H1 (cell line): ENCODE measurements around the gene BEST3. TPM values are rescaled to one million over a fixed set of nuclear protein-coding genes. Genes with fewer than 3 reads are reported as not detected.

Source experiments
- ASH2L ChIP-seq: fragments of 200-600, 300-600 bp; sonication (generic); IDR thresholded peaks from one replicate; pipeline ENCODE4 v1.7.1; 2017; ENCODE audit warnings: low read length
- BRCA1 ChIP-seq: IDR thresholded peaks from 2 replicates; pipeline ENCODE4 v1.6.1; 2012; ENCODE audit warnings: low read depth, low read length, improper control_type of control experiment
- CREB1 ChIP-seq: IDR thresholded peaks from 2 replicates; pipeline ENCODE4 v1.6.1; 2012; ENCODE audit warnings: inconsistent platforms
- CTCF ChIP-seq, 3 experiments: IDR thresholded peaks; 1 replicate in 2 of 3; 2 replicates in 1 of 3; pipeline versions ENCODE4 v1.5.1 to v1.6.1; 2011; ENCODE audit warnings: low read length in 3 of 3, mild to moderate bottlenecking in 3 of 3, inconsistent platforms in 2 of 3, low read depth in 1 of 3, moderate library complexity in 1 of 3; ENCODE audit not compliant: insufficient read depth in 1 of 3; ENCODE audit errors: control extremely low read depth in 1 of 3
- EGR1 ChIP-seq: IDR thresholded peaks from 2 replicates; pipeline ENCODE4 v1.6.1; 2011; ENCODE audit warnings: low read depth, low read length, borderline replicate concordance
- KDM4A ChIP-seq: IDR thresholded peaks from one replicate; pipeline ENCODE4 v1.7.1; 2012; ENCODE audit warnings: low read depth, mild to moderate bottlenecking, moderate library complexity, low read length, inconsistent platforms; ENCODE audit not compliant: severe bottlenecking
- MAX ChIP-seq: IDR thresholded peaks from 2 replicates; pipeline ENCODE4 v1.6.1; 2012; ENCODE audit warnings: inconsistent platforms
- NRF1 ChIP-seq: IDR thresholded peaks from 2 replicates; pipeline ENCODE4 v1.6.1; 2011; ENCODE audit warnings: mild to moderate bottlenecking, low read depth, low read length, improper control_type of control experiment
- PHF8 ChIP-seq: fragments of 200-600 bp; sonication (generic); conservative IDR thresholded peaks from 2 replicates; pipeline ENCODE4 v1.7.1; 2012; ENCODE audit warnings: low read depth, mild to moderate bottlenecking, inconsistent platforms, low read length, moderate library complexity
- POLR2AphosphoS5 ChIP-seq: IDR thresholded peaks from 2 replicates; pipeline ENCODE4 v1.6.1; 2011; ENCODE audit warnings: low read depth, low read length
- RAD21 ChIP-seq, 2 experiments: IDR thresholded peaks in 1 of 2; conservative IDR thresholded peaks in 1 of 2; 2 replicates each; pipeline ENCODE4 v1.6.1; 2011; ENCODE audit warnings: low read depth in 2 of 2, low read length in 2 of 2, improper control_type of control experiment in 1 of 2, inconsistent platforms in 1 of 2, mild to moderate bottlenecking in 1 of 2, moderate library complexity in 1 of 2
- RBBP5 ChIP-seq: IDR thresholded peaks from 2 replicates; pipeline ENCODE4 v1.7.1; 2012; ENCODE audit warnings: low read depth, mild to moderate bottlenecking, inconsistent platforms, low read length, moderate library complexity, borderline replicate concordance
- RXRA ChIP-seq: IDR thresholded peaks from 2 replicates; pipeline ENCODE4 v1.6.1; 2011; ENCODE audit warnings: low read depth, mild to moderate bottlenecking, low read length, moderate library complexity; ENCODE audit not compliant: insufficient read depth
- TCF12 ChIP-seq: IDR thresholded peaks from 2 replicates; pipeline ENCODE4 v1.6.1; 2011; ENCODE audit warnings: low read depth, mild to moderate bottlenecking, low read length
- USF2 ChIP-seq: IDR thresholded peaks from 2 replicates; pipeline ENCODE4 v1.6.1; 2011; ENCODE audit warnings: low read length, improper control_type of control experiment
- YY1 ChIP-seq: IDR thresholded peaks from 2 replicates; pipeline ENCODE4 v1.6.1; 2011; ENCODE audit warnings: low read depth, mild to moderate bottlenecking, low read length
- polyA plus RNA-seq, 7 experiments: library from polyadenylated mRNA; depleted of rRNA in 3 of 7; stranded (reverse) in 5 of 7; unstranded in 2 of 7; fragments of >200 nt in 5 of 7; fragments of 200-250 nt in 2 of 7; gene quantifications; 1 replicate in 5 of 7; 2 replicates in 1 of 7; 4 replicates in 1 of 7; pipeline versions ENCODE4 v1.2.1 to v1.2.3, GENCODE V29; 2011 to 2013; ENCODE audit warnings: missing spikeins in 2 of 7, mixed read lengths in 2 of 7
- total RNA-seq: library from RNA; stranded (reverse); fragmentation: NEBNext Ultra II Directional; extraction: Animal tissue kit (Norgen Biotek cat#: 25700); gene quantifications from 2 replicates; pipeline ENCODE4 v1.2.1, GENCODE V29; 2021
- TF ChIP-seq, protein P1 (sequence below): IDR thresholded peaks from 2 replicates; pipeline ENCODE4 v1.6.1; 2012; ENCODE audit warnings: inconsistent platforms

BEST3 gene
- total and polyA plus RNA-seq, 2 of the 8 experiments (the other 6 are each of a cell fraction or from before 2014, with no cell fraction given), result 0.17 TPM; not detected in 1

GRCh38 chr12:69738351-69739286 lies 39.5 kb upstream of the BEST3 start, which contains the start of gene RAB3IP (continued):
- peak; percentile 78 for TF ChIP-seq ASH2L
- peak; percentile 8 to 42; a peak in 2 of 4 replicates for TF ChIP-seq RAD21 (IDR thresholded peaks at IDR 0.05 in 1 of 2, conservative IDR thresholded peaks at IDR 0.05 in 1 of 2; ENCODE audit: low read depth in 2 of 2, low read length in 2 of 2)
- TF ChIP-seq POLR2AphosphoS5, result peak; percentile 55; the same call in 1 of the 2 replicates
- TF ChIP-seq KDM4A, result peak; percentile 59
- peak; percentile 72 for TF ChIP-seq PHF8
- peak; percentile 55 to 67 (median 56) for TF ChIP-seq CTCF (IDR thresholded peaks at IDR 0.05; ENCODE audit: control extremely low read depth in 1 of 3, insufficient read depth in 1 of 3, low read depth in 1 of 3, low read length in 3 of 3)
- no peak for TF ChIP-seq RXRA
- TF ChIP-seq MAX, result peak; percentile 29; the same call in 1 of the 2 replicates
- peak; percentile 91; the same call in 1 of the 2 replicates for TF ChIP-seq RBBP5
- TF ChIP-seq NRF1, result peak; percentile 53
- peak; percentile 55; the same call in 1 of the 2 replicates for TF ChIP-seq CREB1
- TF ChIP-seq USF2, result no peak
- peak; percentile 63; the same call in 1 of the 2 replicates for TF ChIP-seq TCF12
- TF ChIP-seq, protein P1, sequence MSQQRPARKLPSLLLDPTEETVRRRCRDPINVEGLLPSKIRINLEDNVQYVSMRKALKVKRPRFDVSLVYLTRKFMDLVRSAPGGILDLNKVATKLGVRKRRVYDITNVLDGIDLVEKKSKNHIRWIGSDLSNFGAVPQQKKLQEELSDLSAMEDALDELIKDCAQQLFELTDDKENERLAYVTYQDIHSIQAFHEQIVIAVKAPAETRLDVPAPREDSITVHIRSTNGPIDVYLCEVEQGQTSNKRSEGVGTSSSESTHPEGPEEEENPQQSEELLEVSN, result peak; percentile 18; the same call in 1 of the 2 replicates
- TF ChIP-seq YY1, result 0 out of 2 replicates have a peak, but pooled peaks have one; percentile 4
- TF ChIP-seq EGR1, result peak; percentile 41; the same call in 1 of the 2 replicates
- TF ChIP-seq BRCA1, result no peak
